ENCODE measurements around the gene ANKHD1. TPM values are rescaled to one million over a fixed set of nuclear protein-coding genes. Genes with fewer than 3 reads are reported as not detected.

Gene ANKHD1
- total RNA-seq, 1 donor from 2014 or later, result 73.0 TPM

DNA sequence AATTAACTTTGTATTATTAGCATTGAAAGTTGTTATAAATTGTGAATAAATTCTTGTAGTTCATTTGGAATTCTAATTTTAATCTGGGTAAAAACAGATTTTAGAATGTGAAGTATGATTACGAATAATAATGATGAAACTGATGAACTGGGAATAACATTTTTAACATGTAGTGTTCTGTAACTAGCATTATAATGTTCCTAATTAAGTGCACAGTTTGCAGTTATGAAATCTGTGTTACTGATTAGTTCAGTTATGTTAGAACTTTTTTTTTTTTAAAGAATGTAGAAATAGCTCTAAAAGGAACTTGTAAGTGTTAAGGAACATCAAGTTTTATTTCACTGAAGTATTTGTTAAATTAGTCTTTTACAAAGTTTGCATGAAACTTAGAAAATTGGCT lies 97.0 kb downstream of the ANKHD1 start:
- no peak for DNase-seq (ENCODE audit: low spot score)
- intact Hi-C loops (cut with DNase I), result no loop called here

DNA sequence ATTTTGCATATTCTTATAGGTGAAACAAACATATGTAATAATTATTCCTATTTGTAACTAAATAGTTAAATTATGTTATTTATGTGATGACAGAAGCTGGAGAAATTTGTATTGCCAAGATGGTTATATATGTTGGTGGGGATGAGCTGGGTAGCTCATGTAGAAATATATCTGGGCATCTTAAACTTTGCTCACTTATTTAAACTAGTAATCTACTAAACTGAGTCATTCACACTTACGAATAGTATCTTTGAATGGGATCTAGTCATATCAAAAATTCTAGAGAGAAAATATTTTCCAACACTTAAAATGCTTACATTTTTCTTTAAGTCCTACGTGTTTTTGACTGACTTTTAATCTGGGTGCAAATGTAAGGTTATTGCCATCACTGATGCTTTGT lies 101.2 kb downstream of the ANKHD1 start:
- intact Hi-C loops (cut with DNase I), result no loop called here
- no peak for DNase-seq (ENCODE audit: low spot score)

DNA sequence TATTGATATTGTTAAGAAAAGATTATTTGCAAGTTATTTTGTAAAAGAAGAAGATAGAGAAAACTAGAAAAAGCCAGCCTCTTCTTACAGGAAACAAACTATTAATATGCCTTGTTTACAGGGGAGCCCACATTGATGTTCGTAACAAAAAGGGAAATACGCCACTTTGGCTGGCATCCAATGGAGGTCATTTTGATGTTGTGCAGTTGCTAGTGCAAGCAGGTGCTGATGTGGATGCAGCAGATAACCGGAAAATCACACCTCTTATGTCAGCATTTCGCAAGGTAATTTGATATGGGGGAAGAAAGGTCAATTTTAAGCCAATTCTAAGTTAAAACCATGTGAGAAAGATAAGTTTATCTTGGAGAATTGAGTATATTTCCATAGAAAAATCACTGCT lies 108.3 kb downstream of the ANKHD1 start:
- intact Hi-C loops (cut with DNase I), result no loop called here

DNA sequence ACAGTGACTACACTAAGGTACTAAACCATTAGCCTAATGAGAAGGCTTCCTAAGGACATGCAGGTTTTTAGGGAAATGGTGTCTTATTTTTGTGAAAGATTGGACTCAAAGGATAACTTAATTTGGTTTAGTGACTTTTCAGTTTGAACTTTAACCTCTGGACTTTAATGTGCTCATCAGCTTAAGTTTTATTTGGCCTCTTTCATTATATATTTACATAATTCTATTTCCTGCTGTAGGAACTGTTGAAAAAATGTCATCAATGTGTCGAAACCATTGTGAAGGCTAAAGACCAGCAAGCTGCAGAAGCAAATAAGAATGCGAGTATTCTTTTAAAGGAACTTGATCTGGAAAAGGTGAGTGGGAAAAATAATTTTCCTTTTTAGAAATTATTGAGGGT lies 111.5 kb downstream of the ANKHD1 start:
- DNase-seq (ENCODE audit: low spot score), result no peak
- intact Hi-C loops (cut with DNase I), result no loop called here

More for the DNA sequence above, 108.3 kb downstream of the ANKHD1 start:
- no peak for DNase-seq (ENCODE audit: low spot score)

DNA sequence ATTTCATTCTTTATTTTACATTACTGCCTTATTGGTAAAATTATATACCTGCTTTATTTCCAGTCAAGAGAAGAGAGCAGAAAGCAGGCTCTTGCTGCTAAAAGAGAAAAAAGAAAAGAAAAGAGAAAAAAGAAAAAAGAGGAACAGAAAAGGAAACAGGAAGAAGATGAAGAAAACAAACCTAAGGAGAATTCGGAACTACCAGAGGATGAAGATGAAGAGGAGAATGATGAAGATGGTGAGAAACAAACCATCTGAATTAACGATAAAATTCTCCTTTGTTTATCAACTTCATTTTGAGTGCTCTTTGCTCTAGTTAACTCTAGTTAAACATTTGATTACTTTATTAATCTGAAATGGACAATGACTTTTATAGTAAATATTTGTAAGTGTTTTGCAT lies 122.4 kb downstream of the ANKHD1 start:
- intact Hi-C loops (cut with DNase I), result no loop called here
- DNase-seq (ENCODE audit: low spot score), result no peak

DNA sequence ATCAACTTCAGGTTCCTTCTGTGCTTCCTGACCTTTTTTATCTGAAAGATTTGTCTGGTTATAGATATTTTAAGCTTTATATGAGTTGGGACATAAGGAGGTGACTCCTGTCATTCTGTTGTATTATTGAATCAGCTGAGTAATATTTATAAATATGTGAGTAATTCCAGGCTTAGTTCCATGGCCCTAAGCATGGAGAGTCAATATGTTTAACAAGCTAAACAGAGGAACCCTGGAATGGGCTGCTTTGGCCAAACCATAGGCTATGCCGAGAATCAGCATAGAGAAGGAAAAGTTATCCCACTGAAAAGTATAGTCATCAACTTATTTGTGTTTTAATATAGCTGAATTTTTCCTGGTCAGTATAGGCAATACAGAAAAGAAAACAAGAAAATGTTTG lies 138.6 kb downstream of the ANKHD1 start:
- DNase-seq (ENCODE audit: low spot score), result no peak
- intact Hi-C loops (cut with DNase I), result no loop called here

DNA sequence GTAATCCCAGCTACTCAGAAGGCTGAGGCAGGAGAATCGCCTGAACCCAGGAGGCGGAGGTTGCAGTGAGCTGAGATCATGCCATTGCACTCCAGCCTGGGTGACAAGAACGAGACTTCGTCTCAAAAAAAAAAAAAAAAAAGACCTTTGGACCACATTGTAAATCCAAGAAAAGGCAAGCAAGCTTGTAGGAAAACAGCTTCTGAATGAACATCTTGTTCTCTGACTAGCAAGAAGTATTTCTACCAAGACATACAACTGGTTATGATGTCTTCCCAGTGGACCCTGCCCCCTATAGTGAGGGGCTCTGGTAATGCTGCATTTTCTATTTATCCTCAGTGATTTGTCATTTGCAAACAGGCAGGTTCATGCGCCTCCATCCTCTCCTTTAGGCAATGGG lies 141.3 kb downstream of the ANKHD1 start:
- DNase-seq (ENCODE audit: low spot score), result no peak
- intact Hi-C loops (cut with DNase I), result no loop called here

DNA sequence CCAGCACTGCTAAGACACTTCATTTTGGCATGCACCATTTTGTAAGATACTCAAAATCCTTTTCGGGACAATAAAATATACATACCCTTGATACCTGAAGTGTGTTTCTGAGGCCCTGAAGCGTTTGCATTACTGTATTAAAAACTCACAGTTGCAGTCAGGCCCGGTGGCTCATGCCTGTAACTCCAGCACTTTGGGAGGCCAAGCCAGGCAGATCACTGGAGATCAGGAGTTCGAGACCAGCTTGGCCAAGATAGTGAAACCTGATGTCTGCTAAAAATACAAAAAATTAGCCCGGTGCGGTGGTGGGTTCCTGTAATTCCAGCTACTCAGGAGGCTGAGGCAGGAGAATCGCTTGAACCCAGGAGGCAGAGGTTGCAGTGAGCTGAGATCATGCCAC lies 143.4 kb downstream of the ANKHD1 start:
- intact Hi-C loops (cut with DNase I), result loop anchor here (5.0 kb wide), 2 partner anchors 87 to 143 kb away; partner anchors contain the start of genes ANKHD1 and CD14

DNA sequence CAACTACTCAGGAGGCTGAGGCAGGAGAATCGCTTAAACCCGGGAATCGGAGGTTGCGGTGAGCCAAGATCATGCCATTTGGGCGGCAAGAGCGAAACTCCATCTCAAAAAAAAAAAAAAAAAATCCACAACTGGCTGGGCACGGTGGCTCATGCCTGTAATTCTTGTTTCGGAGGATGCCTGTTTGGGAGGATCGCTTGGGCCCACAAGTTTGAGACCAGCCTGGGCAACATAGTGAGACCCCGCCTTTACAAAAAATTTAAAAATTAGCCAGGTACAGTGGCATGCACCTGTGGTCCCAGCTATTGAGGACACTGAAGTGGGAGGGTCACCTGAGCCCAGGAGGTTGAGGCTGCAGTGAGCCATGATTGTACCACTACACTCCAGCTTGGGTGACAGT lies 144.0 kb downstream of the ANKHD1 start:
- intact Hi-C loops (cut with DNase I), result loop anchor here (5.0 kb wide), 2 partner anchors 87 to 143 kb away; partner anchors contain the start of genes ANKHD1 and CD14
- DNase-seq (ENCODE audit: low spot score), result no peak

More for the DNA sequence above, 143.4 kb downstream of the ANKHD1 start:
- DNase-seq (ENCODE audit: low spot score), result no peak

DNA sequence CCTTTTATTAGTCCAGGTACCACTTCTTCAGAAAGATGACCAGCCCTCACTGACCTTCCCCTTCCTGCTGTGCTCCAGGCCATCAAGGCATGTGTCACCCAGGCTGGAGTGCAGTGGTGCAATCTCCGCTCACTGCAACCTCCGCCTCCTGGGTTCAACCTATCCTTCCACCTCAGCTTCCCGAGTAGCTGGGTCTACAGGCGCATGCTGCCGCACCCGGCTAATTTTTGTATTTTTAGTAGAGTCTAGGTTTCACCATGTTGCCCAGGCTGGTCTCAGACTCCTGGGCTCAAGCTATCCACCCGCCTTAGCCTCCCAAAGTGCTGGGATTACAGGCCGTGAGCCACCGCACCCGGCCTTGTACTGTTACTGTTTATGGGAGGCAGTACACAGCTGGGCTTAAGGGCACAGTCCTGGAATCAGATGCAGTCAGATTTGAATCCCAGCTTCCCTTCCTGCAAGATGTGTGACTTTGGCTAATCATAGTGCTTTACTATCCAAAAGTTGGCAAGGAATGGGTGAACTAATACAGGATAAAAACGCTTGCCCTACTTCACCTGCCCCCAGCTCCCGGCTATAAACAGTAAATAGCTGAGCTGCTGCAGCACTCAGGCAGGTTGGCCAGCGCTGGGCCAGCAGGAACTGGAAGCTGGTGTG lies 145.3 kb downstream of the ANKHD1 start:
- intact Hi-C loops (cut with DNase I), result loop anchor here (5.0 kb wide), 2 partner anchors 85 to 145 kb away; partner anchors contain the start of genes ANKHD1 and CD14
- no peak for DNase-seq (ENCODE audit: low spot score)

DNA sequence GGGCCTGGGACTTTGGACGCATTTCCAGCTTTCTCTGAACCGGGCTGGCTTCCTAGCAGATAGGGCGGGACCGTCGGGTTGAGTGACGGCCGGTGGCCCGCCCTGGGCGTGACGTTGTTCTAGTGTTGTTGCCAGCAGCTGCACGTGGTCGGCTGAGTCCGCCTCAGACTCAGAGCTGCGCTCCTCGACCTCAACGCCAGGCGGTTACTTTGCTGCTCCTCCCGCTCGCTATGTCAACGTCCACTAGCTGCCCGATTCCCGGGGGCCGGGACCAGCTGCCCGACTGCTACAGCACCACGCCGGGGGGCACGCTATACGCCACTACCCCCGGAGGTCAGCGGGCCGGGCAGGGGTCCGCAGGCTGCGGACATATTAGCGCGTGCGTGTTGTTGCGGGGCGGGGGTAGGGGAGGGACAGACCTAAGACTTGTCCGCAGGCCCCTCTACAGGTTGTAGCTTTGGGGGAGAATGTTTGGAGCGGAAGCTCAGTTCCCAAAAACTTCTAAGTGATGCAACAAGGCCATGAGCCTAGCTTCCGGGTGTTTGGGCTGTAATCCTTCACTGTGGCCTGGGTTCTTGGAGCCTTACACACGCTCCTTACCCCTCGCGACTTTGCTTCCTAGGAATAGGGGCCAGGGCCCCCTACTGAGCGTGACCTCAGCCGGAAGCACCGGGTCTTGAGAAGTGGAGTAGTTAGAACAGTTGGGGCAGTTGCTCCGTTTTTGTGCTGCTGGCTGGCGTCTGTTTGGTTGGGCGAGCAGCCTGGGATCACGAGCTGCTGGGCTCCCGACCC lies 146.1 kb downstream of the ANKHD1 start, which contains the start of gene EIF4EBP3:
EIF4EBP3 (plus strand) TSS at position 155 of the 792 bp plus-strand sequence; CDS start at position 231, 76 bp downstream.
- peak; percentile 99 for DNase-seq (ENCODE audit: low spot score)
- intact Hi-C loops (cut with DNase I), result loop anchor here (5.0 kb wide), 2 partner anchors 85 to 145 kb away; partner anchors contain the start of genes ANKHD1 and CD14

DNA sequence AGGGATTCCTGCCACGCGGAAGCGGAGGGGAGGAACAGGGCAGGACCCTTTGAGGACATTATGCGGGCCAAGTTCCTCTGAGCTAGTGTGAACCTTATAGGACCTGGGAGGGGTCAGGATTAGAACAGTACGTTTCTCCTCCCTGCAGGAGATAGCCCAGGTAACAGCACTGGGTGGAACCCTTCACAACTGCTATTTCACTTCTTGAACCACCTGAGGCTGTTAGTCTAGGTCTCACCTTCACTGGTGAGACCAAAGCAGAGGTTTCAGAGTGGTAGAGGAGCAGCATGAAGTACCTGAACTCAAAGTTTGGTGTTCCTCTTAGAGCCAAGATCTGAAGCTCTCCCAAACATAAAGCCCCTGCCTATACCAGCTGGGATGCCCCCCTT lies 146.7 kb downstream of the ANKHD1 start:
- DNase-seq (ENCODE audit: low spot score), result no peak
- intact Hi-C loops (cut with DNase I), result loop anchor here (5.0 kb wide), 2 partner anchors 84 to 146 kb away; partner anchors contain the start of genes ANKHD1 and CD14

DNA sequence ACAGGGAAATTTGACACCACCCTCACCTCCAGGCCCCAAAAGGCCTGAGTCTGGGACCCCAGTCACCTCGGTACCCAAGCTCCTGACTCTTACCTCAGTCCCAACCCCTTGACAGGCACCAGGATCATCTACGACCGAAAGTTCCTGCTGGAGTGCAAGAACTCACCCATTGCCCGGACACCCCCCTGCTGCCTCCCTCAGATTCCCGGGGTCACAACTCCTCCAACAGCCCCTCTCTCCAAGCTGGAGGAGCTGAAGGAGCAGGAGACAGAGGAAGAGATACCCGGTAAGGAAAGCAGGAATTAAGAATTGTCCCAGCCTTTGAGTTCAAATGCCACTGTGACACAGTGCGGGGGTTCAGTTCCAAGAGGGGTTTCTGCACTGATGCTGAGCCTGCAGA lies 147.2 kb downstream of the ANKHD1 start:
- intact Hi-C loops (cut with DNase I), result loop anchor here (5.0 kb wide), 2 partner anchors 84 to 146 kb away; partner anchors contain the start of genes ANKHD1 and CD14
- no peak for DNase-seq (ENCODE audit: low spot score)

DNA sequence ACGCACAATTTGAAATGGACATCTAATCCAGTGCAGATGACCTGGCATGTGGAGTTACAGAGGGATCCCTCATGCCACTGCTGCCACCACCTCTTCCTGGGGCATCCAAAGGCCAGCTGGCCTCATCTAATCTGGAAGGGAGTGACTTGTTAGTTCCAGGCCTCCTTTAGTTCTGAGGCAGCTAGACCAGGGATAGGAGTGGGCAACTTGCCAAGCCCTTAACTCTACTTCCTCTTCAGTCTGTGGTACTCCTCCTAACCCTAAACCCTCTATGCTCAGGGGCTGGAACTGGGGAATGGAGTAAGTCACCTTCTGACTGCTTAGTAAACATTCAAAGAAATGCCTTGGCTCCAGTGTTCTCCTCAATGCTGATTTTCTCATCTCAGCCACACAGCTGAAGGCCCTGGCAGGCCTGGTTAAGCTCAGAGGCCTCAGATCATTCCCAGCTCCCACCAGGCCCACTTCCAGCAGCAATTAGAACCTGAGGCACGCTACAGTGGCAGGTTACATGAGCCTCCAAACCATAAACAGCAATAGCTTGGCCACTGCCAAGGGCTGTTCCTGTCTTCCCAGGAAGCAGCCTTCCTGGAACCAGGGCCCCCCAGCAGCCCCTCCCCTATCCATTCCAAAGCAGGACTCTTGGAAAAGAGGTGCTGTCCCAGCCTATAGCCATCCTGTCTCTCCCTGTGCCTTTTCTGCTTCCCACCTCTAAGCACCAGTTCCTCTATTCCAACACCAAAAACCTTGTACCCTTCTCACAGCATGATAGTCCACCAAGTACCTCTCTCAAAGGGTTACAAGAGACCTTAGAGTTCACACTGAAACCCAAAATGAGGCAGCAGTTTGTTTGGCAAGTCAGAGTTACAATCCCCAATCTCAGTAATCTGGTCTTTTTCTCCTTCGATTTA lies 147.9 kb downstream of the ANKHD1 start:
- DNase-seq (ENCODE audit: low spot score), result no peak

DNA sequence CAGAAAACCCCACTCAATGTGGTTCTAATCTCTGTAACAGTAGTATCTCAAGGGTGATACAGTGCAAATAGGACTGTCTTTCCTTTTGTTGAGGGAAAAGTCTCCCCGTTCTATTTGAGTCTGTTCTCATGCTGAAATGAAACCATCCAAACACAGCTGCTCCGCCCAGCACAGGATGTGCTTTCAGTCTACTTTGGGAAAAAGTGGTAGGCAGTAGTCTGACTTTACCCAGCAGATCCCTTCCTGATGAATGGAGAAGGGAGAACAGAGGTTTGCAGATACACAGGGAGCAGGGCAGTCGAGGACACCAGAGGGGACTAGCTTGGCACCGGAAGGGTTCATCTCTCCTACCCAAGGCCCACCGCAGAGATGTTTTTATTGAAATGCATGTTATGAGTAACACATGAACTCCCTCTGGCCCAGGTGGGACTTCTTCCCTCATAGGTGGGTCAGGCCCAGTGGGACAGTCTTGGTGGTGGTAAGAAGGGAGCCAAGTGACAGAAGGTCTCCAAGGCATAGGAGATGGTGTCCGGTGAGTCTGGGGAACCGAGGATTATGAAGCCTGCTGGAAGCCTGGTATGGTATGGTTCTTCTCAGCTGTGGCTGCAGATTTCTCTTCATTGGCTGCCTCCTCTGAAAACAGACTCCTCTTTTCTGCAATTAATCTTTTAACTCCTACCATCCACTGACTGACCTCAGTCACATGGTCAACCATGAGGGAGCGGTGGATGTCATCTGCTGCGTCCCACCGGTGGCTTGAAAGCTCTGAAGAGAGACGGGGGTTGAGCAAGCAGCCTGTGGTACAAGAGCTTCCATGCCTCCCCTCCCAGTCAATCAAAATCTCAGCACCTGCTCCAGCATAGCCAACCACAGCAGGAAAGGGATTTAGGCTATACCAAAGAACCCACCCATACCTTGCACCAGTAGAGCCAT lies 148.8 kb downstream of the ANKHD1 start:
- DNase-seq (ENCODE audit: low spot score), result no peak
- intact Hi-C loops (cut with DNase I), result no loop called here

More for the DNA sequence above, 147.9 kb downstream of the ANKHD1 start:
- intact Hi-C loops (cut with DNase I), result loop anchor here (5.0 kb wide), 2 partner anchors 83 to 147 kb away; partner anchors contain the start of genes ANKHD1 and CD14

DNA sequence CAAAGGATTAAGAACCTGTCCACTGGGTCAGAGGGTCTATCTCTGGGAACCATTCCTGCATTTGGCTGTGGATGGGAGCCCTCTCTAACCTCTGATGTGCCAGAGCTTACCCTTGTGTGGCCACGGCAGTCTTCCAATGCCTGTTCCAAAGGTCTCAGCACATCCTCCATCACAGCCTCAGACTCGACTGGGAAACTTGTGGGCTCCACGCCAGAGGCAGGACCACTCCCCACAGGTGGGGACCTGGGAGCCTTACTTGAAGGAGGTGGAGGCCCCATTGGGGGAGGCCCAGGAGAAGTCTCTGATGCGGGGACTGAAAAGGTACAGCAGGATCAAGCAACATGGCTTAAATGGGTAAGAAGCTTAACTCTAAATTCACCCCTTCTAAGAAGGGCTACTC lies 150.2 kb downstream of the ANKHD1 start:
- DNase-seq (ENCODE audit: low spot score), result no peak
- intact Hi-C loops (cut with DNase I), result no loop called here

DNA sequence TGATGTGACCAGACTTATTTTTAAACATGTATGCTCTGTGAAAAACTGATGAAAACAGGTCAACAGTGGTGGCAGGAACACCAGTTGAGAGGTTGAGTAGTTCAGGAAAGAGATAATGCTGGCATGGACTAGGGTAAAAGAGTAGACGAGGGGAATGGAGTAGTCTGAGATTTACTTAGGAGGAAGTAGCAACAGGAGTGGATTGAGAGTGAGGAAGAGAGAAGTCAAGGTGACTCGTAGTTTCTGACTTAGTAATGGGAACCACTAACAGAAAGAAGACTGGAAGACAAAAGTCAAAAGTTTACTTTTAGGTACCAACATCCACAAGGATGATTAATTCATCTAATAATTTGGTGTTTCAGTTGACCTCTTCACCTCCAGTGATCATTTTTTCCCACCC lies 152.0 kb downstream of the ANKHD1 start:
- no peak for DNase-seq (ENCODE audit: low spot score)
- intact Hi-C loops (cut with DNase I), result no loop called here

DNA sequence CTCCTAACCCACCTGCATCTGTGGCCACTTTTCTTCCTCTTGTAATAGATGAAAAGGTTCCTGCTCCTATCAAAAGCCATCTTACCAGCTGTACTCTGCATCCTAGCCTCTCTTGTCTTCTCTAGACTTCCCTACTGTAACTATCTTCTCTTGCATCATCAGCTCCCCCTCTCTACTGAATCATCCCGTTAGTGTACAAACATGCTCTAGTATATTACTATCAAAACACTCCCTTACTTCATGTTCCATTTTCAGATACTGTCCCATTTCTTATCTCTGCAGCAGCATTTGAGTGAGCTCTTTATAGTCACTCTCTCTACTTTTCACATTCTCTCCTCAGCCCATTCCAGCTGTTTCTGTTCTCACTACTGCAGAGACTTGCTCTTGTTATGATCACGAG lies 152.8 kb downstream of the ANKHD1 start:
- intact Hi-C loops (cut with DNase I), result no loop called here
- DNase-seq (ENCODE audit: low spot score), result no peak

Measured in cardiac septum (tissue), 1 donor.